Activated CD4-positive, alpha-beta T cell treated with anti-CD3 and anti-CD28 coated beads for 48 hours (primary cell): Measurements from ENCODE around the gene TUBAL3.

Source experiments
- DNase-seq: peaks from one replicate; pipeline ENCODE4 v3.0.0-alpha.2; 2020

TUBAL3 gene

DNA sequence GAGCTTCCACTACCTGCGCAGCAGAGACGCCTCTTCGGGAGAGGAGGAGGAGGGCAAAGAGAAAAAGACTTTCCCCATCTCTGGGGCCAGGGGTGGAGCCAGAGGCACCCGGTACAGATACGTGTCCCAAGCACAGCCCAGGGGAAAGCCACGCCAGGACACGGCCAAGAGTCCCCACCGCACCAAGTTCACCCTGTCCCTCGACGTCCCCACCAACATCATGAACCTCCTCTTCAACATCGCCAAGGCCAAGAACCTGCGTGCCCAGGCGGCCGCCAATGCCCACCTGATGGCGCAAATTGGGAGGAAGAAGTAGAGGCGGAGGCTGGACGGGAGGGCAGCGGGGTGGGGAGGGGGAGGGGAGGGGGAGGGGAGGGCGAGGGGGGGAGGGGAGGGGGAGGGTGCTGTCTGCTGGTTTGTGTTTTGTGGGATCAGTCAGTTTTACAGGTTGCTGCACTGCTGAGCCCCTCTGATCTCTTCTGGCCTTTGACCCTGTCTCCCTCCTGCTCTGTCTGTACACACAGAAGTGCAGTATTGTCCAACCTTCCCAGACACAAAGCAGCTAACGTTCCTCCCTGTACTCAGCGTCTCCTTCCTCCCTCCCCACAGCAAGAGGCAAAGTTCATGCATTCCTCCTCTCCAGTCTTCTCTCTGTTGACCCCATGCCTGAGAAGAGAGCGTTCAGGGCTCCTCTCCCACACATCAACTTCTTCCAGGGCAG lies 30.6 kb downstream of the TUBAL3 start:
- no peak for DNase-seq

DNA sequence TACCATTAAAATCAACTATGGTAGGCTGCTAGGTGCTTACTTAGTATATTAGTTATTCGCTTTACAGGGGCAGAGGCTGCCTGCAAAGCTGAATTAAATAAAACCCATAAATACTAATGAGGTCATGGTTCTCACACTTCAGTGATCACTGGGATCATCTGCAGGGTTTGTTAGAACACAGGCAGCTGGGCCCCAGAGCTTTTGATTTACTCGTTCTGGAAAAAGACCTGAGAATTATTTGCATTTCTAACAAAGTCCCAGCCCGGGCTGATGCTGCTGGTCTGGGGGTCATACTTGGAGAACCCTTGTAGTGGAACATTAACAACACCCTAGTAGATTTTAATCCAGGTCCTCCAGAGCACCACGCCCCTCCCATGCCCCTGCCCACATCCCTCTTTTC lies 31.3 kb downstream of the TUBAL3 start:
- DNase-seq, result no peak

DNA sequence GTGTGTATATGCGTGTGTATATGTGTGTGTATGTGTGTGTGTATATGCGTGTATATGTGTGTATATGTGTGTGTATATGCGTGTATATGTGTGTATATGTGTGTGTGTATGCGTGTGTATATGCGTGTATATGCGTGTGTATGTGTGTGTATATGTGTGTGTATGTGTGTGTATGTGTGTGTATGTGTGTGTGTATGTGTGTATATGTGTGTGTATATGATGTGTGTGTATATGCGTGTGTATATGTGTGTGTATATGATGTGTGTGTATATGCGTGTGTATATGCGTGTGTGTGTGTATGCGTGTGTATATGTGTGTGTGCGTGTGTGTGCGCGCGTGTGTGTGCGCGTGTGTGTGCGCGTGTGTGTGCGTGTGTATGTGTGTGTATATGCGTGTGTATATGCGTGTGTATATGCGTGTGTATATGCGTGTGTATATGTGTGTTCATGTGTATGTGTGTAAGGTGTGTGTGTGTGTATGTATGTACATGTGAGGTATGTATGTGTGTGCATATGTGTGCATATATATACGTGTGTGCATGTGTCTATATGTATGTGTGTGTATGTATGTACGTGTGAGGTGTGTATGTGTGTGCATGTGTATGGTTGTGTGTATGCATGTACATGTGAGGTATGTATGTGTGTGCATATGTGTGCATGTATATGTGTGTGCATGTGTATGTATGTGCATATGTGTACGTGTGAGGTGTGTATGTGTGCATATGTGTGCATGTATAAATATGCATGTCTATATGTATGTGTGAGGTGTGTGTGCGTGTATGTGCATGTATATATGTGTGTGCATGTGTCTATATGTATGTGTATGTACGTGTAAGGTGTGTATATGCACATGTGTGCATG lies 33.9 kb downstream of the TUBAL3 start:
- DNase-seq, result no peak

DNA sequence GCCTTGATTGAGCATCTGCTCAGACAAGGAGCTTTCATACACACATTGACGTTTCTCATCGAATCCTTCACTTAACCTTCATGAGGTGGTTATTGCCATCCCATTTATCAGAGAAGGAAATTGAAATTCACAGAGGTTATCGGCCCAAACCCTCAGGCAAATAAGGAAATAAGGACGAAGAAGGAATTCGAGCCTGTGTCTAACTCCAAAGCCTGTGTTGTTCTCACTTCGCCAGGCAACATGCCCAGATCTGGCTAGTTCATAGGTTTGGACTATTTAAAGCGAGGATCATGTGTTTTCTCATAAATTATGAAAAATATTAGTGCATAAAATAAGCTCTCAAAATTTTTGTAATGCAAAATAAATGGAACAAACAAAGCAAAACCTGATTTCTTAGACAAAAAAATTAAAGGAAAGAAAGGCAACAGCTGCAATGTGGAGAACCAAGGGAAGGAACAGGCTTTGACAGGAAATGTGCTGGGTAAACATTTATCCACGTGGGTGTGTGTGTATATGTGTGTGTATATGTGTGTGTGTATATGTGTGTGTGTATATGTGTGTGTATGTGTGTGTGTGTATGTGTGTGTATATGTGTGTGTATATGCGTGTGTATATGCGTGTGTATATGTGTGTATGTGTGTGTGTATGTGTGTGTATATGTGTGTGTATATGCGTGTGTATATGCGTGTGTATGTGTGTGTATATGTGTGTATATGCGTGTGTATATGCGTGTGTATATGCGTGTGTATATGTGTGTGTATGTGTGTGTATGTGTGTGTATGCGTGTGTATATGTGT lies 35.1 kb downstream of the TUBAL3 start:
- DNase-seq, result no peak

DNA sequence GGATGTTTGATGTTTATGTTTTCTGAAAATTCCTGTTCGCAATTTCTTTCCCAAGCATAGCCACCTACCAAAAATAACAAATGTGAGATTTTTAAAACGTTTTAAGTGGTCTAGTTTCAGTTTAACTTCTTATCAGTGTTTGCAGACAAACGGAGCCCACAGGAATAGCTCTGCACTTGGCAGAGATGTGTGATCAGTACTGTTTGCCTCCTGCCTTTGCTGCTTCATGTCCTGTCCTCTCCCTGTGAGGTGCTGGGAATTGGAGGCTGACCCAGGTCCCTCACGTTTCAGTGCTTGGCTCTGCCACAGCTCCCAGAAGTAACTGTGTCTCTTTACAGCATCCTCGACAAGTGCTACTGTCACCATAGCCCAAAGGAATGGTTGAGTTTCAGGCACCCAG lies 38.7 kb downstream of the TUBAL3 start:
- no peak for DNase-seq

DNA sequence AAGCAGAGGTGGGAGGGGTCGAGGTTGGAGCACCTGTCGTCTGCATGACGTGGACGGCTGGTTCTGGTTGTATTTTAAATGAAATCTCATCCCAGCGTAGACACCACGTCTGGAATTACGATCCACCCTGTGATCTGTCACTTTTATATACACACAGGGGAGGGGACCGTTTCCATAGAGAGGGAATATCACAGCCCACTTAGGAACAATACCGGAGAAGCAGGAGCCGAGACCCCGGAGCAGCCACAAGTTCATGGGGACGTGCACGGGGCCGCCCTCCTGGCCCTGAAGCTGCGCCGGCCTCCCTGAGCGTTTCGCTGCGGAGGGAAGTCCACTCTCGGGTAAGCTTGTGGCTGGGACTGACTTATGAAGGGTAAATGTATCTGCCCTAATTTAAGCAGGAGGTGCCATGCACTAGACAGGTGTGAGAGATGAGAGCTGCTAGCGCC lies 39.7 kb downstream of the TUBAL3 start, which contains the start of gene UCN3:
Gene UCN3 (plus strand): TSS at position 77 of the 449 bp plus-strand sequence. CDS start 8,755 bp downstream, outside the sequence.
- DNase-seq, result no peak

DNA sequence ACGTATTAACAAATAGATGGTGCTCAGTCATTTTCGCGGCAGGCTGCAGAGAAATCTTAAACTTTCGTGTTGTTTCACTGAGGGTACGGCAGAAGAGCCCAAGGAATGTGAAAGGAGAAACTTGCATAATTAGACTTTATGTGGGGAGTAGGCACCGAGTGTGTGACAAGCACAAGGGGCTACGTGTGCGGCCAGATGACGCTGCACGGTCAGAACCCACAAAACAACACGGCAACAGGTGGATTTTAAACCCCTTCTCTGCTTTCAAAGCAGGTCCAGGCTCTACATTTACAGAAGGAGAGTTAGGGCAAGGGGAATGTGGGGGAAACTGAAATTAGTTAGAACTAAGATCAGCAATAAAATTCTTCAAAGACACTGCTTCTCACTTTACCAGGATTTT lies 40.3 kb downstream of the TUBAL3 start:
- no peak for DNase-seq

DNA sequence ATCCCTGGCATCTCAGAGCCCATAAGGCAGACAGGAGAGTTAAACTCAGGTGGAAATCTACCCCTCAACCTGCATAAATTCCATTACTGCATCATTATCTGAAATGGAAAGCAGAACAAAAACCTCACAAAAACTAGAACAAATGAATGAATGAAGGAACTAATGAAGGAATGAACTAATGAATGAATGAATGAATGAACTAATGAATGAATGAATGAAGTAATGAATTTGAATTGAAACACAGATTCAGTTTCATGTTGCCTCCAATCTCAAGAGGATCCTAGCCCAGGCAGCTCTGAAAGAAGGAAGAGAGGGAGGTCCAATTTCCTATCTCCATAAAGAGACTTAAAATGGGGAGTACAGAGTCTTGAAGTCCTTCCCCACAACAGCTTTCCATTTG lies 41.8 kb downstream of the TUBAL3 start:
- no peak for DNase-seq

DNA sequence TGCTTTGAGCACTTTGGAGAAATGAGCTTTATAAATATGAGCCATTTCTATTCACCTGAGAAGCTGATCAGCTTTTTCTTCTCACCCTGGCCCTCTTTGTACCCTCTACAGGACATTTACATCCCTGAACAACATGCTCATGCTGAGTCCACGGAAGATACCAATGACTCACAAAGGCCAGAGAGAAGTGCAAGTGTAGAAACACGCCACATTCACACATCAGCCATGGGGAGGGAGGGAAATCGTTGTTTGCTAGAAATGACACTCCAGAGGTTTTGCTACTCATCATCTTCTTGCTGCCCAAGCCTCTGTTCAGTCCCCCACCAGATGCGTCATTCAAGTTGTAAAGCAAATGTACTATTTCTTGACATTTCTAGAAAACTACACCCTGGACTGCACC lies 42.7 kb downstream of the TUBAL3 start:
- DNase-seq, result peak; percentile 17

DNA sequence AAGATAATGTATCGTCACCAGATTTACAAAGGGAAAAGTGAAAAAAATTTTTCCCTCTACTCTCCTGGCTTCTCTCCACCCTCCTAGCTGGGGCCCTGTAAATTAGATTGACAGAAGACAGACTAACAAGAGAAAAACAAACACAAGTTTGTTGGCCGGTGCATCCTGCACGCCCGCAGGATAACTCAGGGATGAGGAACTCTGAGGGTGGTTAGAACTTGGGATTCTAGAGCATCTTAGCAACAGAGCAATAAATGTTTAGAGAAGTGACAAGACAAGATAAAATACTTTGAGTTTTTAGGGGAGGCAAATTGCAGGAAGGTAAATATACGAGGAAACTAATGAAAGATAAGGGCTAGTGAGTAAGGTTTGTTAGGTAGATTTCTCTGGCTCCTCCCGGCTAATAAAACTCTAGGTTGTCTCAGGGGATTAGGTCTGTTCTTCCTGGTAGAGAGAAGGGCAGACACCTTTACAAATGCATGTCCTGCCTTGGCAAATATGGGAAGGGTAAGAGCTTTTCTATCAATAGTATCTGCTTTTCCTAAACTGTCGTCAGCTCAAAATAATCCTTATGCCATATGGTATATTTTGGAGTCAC lies 44.2 kb downstream of the TUBAL3 start:
- DNase-seq, result no peak

DNA sequence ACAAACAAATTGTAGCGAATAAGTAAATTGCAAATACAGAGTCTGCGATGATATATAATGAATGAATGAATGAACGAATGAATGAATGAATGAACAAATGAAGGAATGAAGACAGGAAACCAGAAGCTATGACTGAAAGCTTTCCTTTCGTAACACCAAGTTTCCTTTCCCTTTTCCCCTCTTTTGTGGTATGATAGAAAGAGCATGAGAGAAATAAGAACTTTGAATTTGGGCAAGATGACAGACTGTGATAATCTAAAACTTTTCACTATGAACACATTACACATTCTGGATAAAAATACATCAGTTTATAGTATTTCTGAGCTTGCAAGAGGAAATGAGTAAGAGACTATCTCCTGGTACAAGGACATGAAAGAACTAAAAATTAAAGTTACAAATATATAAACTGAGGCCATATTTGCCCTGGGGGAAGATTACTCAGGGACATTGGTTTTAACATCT lies 48.3 kb downstream of the TUBAL3 start:
- DNase-seq, result no peak

DNA sequence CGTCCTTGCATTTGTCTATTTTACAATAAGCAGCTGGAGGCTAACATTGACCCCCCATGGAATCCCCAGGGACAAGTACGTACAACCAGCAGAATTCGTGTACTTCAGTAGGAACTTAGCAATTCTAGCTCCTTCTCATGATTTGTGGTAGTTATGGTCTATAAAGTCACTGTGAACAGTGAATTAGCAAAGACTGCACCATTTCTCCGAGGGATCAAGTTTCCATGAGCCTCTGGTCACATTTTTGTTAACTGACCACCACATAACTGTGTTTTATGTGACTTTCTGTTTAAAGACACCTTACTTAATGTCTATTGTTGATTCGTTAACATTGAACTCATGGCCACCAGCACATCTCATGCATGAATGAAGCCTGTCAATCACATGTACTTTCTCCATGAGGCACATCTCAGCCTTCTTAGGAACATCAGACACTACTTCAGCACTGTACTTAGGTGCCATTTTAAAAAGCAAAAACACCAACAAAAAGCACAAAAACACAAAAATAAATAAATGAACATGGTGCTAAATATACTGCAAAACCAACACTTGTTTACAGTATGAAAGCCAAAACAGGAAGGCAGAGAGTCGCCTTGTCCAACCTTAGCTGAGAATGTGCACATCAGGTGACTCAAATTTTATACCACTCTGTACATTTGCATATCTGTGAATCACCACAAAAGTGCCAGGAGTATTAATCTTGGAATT lies 48.9 kb downstream of the TUBAL3 start:
- no peak for DNase-seq

DNA sequence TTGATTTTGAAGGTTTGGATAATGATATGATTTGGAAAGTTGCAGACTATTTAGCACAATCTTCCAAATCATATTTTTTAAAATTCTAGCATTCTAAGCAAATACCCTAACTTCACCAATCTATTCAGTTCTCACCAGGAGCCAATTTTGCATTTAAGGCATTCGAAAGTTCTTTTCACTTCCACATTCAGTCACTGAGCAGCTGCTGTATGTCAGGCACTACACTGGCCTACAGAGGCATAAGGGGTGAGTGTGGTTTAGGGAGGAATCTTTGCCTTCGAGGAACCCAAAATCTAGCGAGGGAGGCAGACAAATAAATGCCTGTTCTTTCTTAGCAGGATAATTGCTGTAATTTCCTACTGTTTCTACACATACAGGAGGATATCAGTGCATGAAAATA lies 50.6 kb downstream of the TUBAL3 start:
- no peak for DNase-seq

DNA sequence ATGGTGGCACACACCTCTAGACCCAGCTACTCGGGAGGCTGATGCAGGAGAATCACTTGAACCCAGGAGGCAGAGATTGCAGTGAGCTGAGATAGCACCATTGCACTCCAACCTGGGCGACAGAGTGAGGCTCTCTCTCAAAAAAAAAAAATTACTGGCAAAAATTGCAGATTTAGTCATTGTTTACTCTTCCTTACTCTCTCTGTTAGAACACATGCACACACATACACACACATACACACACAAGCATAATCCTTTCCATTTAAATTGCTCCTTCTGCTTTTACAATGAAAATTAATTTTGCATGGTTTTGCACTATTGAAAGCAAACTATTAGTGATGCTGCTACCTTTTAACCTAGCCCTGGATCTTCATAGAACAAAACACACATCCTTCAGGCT lies 55.3 kb downstream of the TUBAL3 start:
- DNase-seq, result no peak

DNA sequence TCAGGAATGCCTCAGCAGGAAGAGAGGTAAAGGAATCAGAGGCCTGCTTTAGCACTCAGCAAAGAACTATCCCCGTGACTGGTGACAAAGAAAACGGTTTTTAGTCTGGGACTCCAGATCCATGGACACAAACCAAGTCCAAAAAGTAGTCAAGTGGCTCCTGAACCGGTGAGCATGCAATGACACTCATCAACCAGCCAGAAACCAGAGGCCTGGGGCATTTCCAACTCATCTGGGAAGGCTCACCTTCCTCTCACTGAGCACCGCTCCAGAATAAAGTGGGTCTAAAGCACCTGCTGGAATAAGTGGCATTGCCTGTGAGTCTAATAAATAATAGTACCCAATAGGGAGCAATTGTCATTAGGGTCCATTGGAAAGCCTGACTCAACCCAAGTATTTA lies 57.7 kb downstream of the TUBAL3 start:
- no peak for DNase-seq

DNA sequence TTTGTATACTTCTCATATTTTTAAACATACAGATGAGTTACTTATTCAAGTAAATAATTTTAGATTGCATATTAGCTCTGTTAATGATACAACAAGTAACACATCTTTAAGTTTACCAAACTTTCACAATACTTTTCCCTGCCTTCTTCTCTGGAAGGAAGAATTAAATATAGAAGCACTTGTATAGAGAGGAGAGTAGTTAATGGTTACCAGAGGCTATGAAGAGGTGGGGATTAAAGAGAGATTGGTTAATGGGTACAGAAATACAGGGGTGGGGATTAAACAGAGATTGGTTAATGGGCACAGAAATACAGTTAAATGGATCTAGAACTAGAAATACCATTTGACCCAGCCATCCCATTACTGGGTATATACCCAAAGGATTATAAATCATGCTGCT lies 59.9 kb downstream of the TUBAL3 start:
- no peak for DNase-seq

DNA sequence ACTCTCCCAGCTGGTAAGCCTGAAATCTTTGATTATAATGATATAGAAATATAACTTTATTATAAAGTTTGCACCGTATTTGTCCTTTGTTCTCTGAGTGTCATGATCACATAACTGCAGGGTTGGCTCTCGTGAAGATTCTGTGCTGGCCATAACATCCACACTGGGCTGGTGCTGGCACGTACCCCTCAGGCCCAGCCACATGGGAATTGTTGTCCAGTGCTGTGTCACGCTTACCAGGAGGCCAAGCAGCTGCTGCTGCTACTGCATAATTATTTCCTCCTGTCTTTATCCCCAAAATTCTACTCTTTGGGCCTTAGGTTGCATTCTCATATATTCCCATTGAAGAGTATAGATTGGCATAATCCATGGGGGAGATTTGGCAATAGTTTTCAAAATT lies 60.6 kb downstream of the TUBAL3 start:
- DNase-seq, result no peak

DNA sequence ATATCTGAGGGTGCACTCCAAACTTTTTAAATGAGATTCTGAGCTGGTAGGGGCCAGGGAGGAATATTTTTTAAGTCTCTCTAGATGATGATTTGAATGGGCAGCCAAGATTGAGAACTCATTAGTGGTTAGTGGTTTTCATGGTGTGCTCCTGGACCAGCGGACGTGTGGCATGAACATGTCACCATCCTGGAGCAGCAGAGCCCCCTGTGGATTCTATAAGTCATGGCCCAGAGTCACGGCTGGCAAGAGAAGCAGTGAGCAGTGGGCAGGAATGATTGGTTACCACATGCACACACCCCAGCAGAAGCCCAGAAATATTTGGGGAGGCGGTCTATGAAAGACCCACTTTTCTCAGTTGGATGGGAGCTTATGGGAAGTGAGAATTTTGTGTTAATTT lies 61.1 kb downstream of the TUBAL3 start:
- peak; percentile 22 for DNase-seq
